Measurements from ENCODE around the gene ARHGEF7.

DNA sequence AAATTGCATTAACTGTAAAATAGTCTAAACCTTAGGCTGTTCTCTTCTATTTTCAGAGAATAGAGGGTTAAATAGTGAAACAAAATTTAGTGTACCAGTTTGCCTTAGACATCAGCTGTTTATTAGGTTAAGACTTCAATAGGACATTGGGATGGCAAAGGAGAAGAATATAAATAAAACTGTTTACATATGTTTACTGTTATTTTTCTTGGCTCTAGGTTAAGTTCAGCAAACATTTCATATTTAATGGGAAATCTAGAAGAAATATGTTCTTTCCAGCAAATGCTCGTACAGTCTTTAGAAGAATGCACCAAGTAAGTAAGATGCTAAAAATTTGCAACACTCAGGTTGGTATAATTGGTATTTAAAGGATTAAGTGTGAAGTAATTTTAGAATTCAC, 128.9 kb downstream of the ARHGEF7 start:
- TF ChIP-seq, protein P1, sequence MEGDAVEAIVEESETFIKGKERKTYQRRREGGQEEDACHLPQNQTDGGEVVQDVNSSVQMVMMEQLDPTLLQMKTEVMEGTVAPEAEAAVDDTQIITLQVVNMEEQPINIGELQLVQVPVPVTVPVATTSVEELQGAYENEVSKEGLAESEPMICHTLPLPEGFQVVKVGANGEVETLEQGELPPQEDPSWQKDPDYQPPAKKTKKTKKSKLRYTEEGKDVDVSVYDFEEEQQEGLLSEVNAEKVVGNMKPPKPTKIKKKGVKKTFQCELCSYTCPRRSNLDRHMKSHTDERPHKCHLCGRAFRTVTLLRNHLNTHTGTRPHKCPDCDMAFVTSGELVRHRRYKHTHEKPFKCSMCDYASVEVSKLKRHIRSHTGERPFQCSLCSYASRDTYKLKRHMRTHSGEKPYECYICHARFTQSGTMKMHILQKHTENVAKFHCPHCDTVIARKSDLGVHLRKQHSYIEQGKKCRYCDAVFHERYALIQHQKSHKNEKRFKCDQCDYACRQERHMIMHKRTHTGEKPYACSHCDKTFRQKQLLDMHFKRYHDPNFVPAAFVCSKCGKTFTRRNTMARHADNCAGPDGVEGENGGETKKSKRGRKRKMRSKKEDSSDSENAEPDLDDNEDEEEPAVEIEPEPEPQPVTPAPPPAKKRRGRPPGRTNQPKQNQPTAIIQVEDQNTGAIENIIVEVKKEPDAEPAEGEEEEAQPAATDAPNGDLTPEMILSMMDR (IDR thresholded peaks at IDR 0.05) = no peak
- no peak for TF ChIP-seq EZH2phosphoT487 (IDR thresholded peaks at IDR 0.05)
- TF ChIP-seq EZH2 (IDR thresholded peaks at IDR 0.05) = no peak

Data from neural progenitor cell (in vitro differentiated cells).